Measurements from ENCODE around the gene PBXIP1.

Gene PBXIP1

DNA sequence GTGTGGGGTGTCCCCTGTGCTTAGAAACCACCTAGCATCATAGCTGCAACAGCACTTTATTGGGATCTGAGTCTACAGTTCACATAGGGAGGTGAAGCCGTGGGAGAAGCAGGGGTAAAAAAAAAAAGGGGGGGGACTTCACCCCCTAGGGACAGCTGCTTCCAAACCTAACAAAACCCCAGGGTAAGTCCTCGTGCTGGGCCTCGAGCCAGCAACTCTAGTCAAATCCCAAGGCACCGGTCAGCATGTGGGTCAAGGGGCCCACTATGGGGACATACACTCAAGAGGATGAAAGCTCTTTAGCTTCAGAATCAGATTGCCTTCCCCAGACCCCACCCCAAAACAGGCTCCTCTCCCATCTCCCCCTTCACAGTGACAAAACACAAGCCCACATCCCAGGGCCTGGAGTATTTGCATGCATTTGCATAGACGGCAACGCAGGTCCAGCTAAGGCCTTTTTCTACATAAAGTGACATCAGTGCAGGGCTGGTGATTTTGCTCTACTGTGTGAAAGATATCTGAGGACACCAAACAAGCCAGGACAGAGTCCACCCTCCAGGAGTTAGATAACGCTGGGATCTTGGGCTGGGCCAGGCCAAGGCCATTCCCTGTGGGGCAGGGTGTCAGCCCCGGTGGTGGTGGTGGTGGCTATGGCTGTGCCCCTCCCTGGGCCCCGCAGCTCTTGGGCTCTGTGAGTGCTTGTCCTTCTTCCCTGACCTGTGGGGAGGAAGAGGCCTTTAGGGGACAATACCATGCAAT, 11.3 kb downstream of the PBXIP1 start:
- DNase-seq (ENCODE audit: low read depth, low spot score), result no peak
- H3K4me3 ChIP-seq (ENCODE audit: low read length), result no peak overlapping the region

DNA sequence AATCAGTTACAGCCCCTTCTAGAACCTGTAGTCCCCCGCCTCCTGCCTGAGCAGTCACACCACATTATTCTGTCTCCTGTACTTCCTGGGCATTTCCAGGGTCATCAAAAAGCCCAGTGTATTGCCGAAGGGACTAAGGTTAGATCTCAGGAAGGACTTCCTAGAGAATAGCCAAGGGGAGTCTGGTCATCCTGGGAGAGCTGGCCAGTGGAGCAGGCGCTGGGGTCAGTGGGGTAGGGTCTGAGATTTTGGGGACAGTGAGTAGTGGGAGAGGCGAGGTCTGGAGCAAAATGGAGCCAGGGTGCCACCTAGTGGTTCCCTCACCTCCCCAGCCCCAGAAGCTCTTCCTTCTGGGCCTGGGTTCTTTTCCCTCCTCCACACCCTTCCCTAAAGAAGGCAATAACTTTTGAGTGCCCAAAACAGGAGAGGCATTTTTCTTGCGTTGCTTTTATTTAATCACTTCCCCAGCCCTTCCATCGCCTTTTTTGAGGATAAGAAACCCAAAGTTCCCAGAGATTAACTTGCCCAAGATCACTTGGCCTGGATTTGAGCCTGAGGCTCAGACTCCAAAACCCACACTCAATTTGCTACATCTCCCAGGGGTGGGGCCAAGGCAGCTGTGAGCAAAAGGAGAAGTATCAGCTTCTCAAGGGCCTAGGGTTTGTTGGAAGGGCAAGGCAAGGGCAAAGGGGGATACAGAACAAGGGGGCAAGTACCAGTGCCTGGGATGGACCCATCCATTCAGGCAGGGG, 12.1 kb downstream of the PBXIP1 start:
- DNase-seq (ENCODE audit: low read depth, low spot score), result no peak
- H3K4me3 ChIP-seq (ENCODE audit: low read length), result no peak overlapping the region

DNA sequence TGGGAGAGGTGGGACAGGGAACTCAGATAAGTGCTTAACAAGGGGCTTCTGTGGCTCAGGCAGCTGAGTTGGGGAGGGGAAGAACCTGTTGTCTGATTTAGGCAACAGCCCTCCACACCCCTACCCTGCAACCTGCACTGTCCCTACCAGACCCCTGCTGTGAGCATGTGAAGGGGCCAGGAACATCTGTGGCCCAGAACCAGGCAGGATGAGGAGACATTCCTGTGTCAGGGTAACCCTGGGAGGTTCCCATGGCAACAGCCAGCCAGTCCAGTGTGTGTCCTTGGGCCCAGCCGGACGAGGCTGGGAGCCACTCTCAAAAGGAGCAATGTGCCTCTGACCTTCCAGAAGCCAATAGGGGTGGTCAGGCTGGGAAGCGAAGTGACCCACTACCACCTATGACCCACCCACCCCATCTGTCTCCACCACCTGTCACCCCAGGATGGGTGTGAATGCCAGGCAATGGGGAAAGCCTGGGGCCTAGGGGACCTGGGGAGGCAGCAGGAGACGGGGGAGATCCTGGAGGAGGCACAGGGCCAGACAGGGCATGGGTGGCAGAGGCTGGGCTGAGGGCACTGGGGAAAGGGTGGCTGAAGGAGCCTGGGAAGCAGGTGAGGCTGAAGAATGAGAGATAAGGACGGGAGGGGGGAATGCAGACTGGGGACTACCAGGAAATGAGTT, 14.4 kb downstream of the PBXIP1 start:
- no peak for DNase-seq (ENCODE audit: low read depth, low spot score)
- no peak overlapping the region for H3K4me3 ChIP-seq (ENCODE audit: low read length)

DNA sequence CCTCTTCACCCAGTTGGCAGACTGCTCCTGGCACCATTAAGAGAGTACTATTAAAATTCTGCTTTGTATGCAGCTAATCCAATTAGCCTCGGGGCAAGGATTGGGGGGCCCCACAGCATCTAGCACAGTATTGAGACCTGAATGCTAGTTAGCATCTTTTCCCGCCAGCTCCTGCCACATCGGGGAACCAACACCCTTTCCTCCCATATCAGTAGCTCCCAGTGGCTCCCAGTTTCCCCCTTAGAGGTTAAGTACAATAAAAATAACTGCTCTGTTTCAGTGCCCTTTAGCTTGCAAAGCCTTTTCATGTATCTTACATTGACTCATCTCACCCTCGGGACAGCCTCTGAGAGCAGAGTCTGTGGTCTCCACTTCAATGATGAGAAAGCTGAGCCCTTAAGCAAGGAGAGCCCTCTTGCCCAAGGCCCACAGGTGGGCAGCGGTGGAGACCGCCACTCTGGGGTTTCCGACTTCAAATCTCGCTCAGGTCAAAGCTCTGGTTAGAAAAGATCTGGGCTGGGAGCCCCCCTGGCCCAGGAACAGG, 15.2 kb downstream of the PBXIP1 start:
- DNase-seq (ENCODE audit: low read depth, low spot score), result no peak
- H3K4me3 ChIP-seq (ENCODE audit: low read length), result no peak overlapping the region

DNA sequence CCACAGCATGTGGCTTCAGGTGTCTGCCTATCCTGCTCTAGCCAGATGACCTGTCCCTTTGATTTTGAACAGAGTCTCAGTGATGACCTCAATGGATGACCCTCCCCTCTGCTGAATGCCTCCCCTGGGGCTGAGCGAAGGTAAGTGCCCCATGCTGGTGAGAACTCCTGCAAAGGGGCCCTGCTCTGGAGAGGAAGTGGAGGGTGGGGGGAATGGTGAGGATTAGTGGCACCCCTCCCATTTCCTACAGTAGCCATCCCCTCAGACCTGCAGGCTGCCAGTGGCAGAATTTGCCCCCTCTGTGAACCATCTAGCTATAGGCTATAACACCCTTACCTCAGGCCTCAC, 15.7 kb downstream of the PBXIP1 start:
- DNase-seq (ENCODE audit: low read depth, low spot score), result no peak

DNA sequence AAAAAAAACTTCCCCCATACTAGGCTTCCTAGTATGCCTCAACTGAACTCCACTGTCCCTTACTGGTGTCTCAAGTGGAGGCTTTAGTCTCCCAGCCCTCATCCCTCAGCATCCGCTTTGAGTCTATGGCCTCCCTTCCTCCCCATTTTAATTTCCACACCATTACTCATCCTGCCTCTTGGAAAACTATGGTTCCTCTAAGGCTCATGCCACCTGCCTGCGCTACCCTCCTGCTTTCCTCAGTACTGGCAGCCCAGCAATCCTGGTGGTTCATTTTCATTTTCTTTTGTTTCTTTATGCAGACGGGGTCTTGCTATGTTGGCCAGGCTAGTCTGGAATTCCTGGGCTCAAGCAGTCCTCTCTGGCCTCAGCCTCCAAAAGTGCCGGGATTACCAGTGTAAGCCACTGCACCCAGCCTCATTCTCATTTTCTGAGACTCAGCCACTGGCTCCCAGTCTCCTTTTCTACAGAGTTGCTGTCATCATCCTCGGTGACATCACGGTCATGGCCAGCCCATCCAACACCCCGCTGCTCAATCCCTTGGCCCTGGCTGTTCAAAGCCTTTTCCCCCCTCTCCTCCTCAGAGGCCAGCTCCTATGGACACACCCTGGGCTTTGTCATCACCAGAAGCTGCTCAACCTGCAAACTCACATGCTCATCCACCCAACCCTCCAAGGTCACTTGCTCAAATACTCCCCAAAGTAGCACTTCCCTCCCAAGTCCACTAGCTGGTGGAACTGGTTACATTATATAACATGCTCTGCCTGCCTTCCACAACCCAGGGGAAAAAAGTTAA, 17.1 kb downstream of the PBXIP1 start:
- H3K4me3 ChIP-seq (ENCODE audit: low read length), result no peak overlapping the region
- no peak for DNase-seq (ENCODE audit: low read depth, low spot score)

More for the DNA sequence above, 15.7 kb downstream of the PBXIP1 start:
- no peak overlapping the region for H3K4me3 ChIP-seq (ENCODE audit: low read length)

DNA sequence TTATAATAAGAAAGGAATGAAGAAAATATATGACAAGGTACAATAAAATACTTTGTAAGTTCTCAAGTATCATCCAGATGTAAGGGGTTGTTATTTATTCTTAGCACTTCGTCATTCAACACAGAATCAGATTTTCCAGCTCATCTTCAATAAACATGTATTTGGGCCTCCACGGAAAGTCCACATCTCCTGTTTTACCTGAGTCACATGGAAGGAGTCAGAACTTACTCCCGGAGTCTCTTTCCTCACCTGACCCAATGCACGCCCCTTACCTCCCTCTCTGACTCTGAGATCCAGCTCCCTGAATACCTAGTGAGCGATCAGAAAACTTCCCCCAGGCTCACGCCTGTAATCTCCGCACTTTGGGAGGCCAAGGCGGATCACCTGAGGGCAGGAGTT, 17.9 kb downstream of the PBXIP1 start:
- no peak for DNase-seq (ENCODE audit: low read depth, low spot score)
- peak overlapping the region; percentile 88 for H3K4me3 ChIP-seq (ENCODE audit: low read length)

DNA sequence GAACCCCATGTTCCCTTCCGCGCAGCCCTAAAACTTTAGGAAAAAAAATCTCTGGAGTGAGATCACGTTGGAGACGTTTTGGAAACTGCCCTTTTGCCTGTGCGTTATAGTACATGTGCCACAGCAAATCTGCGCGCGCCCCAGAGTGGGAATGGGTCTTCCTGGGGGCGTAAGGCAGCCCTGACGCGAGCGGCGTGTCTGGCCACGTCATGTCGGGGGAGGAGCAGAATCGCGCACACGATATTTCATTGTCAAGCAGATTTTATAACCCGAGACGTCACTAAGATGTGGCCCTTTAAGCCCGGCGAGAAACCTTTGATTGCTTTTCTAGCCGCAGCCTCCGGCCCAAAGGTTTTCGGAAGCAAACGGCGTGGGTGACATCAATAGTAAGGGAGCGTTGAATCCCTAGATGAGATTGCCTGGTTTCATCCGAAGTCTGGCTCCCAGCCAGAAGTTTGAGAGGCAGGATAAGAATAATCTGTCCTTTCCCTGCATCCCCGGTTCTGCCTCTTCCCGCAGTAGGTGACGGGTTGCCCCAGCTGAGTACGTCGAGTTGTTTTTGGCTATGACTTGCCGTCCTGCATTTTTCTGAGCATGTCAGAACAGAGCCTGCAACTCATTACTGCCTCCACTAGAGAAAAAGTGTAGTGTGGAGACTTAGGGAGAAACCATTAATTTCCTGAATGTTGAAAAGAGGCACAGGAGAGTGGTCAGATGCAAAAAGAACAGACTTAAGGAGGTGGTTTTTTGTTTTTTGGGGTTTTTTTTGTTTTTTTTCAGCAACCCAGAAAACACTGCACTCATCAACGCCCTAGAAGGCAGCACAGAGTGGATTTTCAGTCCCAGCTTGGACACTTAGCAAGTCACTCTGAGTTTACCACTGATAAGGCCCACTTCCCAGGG, 18.6 kb downstream of the PBXIP1 start:
- DNase-seq (ENCODE audit: low read depth, low spot score), result peak; percentile 93
- H3K4me3 ChIP-seq (ENCODE audit: low read length), result peak overlapping the region; percentile 88

DNA sequence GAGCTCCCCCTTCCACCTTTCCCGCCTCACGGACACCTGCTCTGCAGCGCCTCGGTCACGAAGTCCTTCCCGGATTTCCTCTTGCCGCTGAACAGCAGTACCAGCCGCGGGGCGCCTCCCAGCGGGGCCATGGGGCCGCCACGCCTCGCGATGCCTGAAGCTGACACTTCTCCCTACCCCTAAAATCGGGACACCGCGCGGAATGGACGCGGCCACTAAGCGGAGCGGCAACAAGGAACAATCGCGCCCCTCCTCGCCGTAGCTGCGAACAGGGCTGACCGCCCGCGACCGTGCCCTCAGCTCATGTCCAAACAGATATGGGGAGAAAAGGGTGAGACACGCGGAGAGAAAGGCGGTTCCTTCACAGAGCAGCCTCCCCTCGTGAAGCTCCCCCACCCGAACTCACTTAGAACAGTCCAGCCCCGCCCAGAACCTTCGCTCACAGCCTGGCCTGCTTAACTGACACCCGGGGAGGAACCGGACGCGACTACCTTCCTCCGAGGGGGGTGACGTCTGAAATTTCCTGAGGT, 19.3 kb downstream of the PBXIP1 start, which contains the start of gene PMVK:
PMVK (minus strand) TSS at position 165 of the 530 bp plus-strand sequence; CDS start at position 131, 34 bp downstream.
- peak within 1 kb of the TSS; percentile 88 for H3K4me3 ChIP-seq (ENCODE audit: low read length)
- DNase-seq (ENCODE audit: low read depth, low spot score), result peak; percentile 96

DNA sequence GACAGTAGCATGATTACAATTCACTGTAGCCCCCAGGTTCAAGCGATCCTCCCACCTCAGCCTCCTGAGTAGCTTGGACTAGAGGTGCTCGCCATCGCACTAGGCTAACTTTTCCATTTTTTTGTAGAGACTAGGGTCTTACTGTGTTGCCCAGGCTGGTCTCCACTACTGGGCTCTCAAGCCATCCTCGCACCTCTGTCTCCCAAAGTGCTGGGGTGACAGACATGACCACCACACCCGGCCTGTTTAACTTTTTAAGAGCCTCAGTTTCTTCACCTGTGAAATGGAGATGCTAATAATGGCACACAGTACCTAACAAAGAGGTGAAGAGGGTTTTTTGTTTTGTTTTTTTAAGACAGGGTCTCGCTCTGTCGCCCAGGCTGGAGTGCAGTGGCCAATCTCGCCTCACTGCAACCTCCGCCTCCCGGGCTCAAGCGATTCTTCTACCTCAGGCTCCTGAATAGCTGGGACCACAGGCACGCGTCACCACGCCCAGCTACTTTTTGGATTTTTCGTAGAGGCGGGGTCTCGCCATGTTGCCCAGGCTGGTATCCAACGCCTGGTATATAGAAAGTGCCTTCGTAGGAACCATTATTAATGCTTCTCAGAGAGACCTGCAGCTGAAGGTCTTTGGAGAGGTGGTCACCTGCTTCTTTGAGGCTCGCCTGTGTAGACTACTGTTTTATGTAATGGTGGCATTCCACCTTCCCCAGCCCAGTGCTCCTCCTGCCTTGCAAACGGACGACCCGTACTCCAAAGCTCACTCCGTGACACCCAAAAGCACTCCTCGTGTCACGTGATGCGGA, 19.9 kb downstream of the PBXIP1 start:
- H3K4me3 ChIP-seq (ENCODE audit: low read length), result peak overlapping the region; percentile 88
- no peak for DNase-seq (ENCODE audit: low read depth, low spot score)

DNA sequence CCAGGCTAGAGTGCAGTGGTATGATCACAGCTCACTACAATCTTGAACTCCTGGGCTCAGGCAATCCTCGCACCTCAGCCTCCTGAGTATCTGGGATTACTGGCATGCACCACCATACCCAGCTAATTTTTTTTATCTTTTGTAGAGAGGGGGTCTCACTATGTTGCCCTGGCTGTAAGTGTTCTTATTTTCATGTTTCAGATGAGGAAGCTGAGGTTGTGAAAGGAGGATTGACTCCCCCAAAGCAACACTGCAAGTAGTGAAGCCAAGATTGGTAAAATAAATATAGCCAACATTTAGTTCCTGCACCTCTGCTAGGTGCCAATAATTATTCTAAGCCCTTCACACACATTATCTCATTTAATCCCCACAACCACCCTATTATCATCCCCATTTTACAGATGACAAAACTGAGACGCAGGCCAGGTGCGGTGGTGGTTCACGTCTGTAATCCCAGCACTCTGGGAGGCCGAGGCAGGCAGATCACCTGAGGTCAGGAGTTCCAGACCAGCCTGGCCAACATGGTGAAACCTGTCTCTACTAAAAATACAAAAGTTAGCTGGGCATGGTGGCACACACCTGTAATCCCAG, 21.4 kb downstream of the PBXIP1 start:
- DNase-seq (ENCODE audit: low read depth, low spot score), result no peak
- no peak overlapping the region for H3K4me3 ChIP-seq (ENCODE audit: low read length)

DNA sequence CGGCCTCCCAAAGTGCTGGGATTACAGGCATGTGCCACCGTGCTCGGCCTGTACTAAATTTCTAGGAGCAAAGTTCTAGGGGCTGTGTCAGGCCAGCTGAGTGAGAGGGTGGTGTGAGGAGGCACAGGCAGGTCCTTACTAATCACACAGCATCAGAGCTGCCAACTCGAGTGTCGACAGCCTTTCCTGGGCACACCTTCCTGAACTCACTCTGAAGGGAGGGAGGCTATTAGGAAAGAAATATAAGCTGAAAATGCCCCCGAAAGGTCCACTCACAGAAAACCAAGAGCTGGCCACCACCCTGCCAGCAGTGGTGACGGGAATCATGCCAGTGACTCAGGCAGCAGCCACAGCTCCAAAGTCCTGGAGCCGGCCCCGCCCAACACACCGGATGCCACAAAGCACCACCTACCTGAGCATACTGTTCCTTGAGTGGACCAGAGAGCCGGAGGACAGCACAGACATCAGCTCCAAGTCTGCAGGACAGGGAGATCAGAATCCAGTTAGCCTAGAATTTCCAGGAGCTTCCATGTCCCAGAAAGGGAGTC, 23.9 kb downstream of the PBXIP1 start:
- DNase-seq (ENCODE audit: low read depth, low spot score), result no peak
- H3K4me3 ChIP-seq (ENCODE audit: low read length), result no peak overlapping the region

DNA sequence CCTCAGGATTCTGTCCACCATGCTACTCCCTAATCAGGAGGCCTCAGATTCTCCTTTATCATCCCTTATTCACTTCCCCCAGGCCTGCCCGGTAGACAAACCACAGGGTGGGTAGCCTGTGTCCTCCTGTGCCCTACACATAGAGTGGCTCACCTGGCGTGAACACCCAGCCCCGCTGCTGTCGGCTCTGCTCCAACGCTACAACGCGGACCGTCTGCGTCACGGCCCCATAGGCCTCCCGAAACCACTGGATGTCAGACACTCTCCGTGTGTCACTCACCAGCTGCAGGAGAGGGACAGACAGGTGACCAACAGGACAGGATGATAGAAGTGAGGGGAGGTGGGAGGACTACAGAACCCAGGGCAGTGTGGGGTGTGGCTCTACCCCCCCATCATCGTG, 29.7 kb downstream of the PBXIP1 start:
- H3K4me3 ChIP-seq (ENCODE audit: low read length), result no peak overlapping the region
- DNase-seq (ENCODE audit: low read depth, low spot score), result no peak

DNA sequence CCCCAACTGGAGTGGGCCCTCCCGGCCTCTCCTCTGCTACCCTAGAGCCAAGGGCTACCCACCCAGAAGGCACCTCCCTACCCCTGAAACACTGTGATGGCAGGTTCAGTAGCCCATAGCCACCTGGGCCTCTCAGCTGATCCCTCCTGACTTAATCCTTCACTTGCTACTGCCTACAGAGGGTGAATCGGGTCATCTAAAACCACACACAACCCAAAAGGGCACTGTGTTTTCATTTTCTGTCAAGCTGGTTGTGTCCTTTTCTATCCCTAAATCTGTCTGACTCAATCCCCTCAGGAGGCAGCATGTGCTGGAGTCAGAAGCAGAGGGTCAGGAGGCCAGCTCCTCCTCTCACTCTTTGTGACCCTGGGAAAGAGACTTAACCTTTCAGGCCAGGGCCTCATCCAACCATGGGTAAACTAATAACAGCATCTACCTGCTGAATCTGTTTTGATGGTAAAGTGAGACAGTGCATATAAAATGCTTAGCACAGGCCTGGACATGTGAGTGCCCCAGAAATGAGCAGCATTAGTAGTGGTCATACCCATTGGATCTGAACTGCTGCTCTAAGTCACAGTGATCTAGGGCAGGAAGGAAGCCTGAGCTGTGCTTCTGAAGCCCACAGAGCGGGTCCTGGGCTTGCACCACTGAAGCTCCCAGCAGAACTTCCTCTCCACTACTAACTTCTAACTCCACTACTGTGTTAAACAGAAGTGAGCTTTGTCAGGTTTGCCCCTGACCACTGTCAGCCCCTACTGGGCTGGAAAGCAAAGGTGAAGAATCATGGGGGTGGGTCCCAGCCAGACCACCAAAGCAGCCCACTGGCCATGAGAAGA, 30.3 kb downstream of the PBXIP1 start:
- no peak for DNase-seq (ENCODE audit: low read depth, low spot score)
- H3K4me3 ChIP-seq (ENCODE audit: low read length), result no peak overlapping the region

DNA sequence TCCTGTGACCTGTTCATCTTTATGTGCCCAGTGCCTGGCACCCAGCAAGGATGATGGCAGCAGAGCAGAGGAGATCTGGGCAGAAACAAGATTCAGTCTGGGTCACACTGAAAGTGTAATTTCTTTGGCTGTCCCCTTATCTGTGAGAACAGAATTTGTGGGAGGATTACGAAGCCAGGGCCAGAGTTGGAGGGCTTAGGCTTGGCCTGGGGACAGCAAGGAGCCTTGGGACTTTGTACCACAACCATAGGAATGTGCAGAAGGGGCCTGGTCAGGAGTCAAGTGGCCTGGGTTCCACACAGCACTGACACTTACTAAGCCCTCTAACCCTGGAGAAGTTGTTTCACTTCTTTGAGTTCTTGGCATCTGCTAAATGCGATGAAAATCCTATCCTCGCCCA, 32.2 kb downstream of the PBXIP1 start:
- no peak for DNase-seq (ENCODE audit: low read depth, low spot score)
- no peak overlapping the region for H3K4me3 ChIP-seq (ENCODE audit: low read length)

DNA sequence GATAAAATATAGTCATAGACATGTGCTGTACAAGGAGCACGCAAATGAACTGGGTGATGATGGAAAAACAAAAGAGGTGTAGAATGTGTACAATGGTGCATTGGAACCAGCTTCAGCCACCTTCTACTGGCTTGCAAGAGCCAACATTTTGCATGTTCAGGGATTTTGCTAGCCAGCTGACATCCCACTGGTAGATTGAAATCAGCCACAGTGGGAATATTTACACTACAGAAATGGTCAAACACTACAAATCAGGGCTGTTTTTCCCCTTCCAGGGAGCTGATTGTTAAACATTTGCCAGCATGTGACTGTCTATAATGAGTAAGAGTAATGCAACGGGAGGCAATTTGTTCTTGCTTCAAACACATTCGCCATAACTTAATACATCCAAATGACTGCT, 42.6 kb downstream of the PBXIP1 start:
- DNase-seq (ENCODE audit: low read depth, low spot score), result no peak
- H3K4me3 ChIP-seq (ENCODE audit: low read length), result no peak overlapping the region

Measured in Jurkat, Clone E6-1 (cell line).